ENCODE data around the gene RRM2.

RRM2 gene

GRCh38 chr2:10147050-10147660 lies 24.6 kb downstream of the RRM2 start:
- in situ Hi-C loops (cut with MboI; ENCODE audit: low sequenced_read_pairs), result loop anchor here (25.0 kb wide), 1 partner anchor 515 kb away; no protein-coding TSS in a partner anchor

DNA sequence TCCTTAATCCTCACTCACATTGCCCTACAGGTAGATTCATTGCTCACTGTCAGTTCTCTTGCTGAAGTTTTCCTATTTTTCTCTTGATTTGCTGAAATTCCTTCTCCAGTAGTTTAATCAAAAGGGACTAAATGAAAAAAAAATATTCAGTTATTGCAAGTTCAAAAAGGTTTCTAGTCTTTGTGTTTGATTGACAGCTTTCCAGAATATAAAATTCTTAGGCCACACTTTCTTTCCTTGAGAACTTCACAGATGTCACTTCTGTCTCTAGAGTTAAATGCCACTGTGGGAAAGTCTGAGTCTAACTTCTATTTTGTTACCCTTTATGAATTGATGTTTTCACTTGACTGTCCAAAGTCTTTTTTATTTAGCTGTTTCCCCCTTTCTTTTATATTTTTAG lies 25.7 kb downstream of the RRM2 start:
- in situ Hi-C loops (cut with MboI; ENCODE audit: low sequenced_read_pairs), result loop anchor here (25.0 kb wide), 1 partner anchor 514 kb away; no protein-coding TSS in a partner anchor

- in situ Hi-C loops (cut with MboI; ENCODE audit: low sequenced_read_pairs), result loop anchor here (25.0 kb wide), 1 partner anchor 513 kb away; no protein-coding TSS in a partner anchor
Observed at GRCh38 chr2:10149635-10150034, 27.1 kb downstream of the RRM2 start.

DNA sequence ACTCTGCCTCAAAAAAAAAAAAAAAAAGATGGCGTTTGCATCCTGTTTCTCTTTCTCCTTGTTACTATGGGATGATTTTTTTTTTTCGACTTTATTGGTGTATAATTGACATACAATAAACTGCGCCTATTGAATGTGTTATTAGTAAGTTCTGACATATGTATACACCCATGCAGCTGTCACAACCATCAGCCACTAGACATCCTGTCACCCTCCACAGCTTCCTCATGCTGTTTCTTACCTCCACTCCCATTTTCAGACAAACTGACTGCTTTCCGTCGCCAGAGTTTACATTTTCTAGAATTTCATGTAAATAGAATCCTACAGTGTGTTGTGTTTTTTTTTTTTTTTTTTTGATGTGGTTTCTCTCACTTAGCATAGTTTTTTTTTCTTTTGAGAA lies 27.9 kb downstream of the RRM2 start:
- in situ Hi-C loops (cut with MboI; ENCODE audit: low sequenced_read_pairs), result no loop called here

- in situ Hi-C loops (cut with MboI; ENCODE audit: low sequenced_read_pairs), result no loop called here
Observed at GRCh38 chr2:10151462-10151861, 28.9 kb downstream of the RRM2 start.

- in situ Hi-C loops (cut with MboI; ENCODE audit: low sequenced_read_pairs), result no loop called here
Observed at GRCh38 chr2:10157293-10157692, 34.8 kb downstream of the RRM2 start.

DNA sequence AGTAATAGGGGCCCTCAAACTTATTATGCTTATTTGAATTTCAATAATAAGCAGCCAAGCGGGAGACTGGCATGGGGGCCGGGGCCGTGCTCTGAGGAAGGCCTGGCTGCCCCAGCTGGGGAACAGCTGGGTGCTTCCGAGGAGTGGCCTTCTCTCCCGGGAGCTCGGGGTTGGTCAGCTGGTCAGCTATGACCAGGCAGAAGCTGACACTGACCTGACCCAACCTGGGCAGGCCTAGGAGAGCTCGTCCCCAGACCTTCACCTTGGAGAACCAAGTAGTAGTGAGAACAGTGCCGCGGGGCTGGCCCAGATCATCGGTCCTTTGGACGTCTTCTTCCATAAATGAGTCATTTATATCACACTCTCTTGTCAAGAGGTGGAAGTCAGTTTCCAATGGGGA lies 36.1 kb downstream of the RRM2 start:
- in situ Hi-C loops (cut with MboI; ENCODE audit: low sequenced_read_pairs), result no loop called here

- in situ Hi-C loops (cut with MboI; ENCODE audit: low sequenced_read_pairs), result no loop called here
Observed at GRCh38 chr2:10159086-10159485, 36.5 kb downstream of the RRM2 start.

DNA sequence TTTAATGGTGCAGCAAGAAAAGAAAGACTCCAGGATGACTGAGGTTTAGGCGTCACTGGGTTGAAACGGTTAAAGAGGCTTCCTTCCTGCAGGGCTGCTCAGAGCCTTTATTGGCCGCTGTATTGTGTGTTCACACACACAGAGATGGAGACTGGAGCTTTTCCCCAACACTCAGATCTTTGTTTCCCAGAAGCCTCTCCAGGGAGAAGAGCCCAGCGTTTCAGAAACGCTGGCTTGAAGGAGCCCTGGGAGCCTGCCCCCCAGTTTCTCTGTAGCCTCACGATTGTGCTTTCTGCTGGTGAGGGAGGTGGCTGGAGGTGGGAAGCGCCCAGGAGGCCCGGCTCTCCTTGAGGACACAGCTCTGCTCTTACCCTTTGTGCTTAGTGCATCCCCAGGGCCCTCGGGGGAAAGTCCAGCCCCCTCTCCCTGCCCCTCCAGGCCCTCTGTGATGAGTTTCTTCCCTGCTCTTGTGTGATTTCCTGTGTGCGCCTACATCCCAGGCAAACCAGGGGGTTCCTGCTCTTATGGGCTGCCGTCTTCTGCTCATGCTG lies 37.1 kb downstream of the RRM2 start:
- in situ Hi-C loops (cut with MboI; ENCODE audit: low sequenced_read_pairs), result no loop called here

GRCh38 chr2:10160203-10160955 lies 37.8 kb downstream of the RRM2 start:
- in situ Hi-C loops (cut with MboI; ENCODE audit: low sequenced_read_pairs), result no loop called here

DNA sequence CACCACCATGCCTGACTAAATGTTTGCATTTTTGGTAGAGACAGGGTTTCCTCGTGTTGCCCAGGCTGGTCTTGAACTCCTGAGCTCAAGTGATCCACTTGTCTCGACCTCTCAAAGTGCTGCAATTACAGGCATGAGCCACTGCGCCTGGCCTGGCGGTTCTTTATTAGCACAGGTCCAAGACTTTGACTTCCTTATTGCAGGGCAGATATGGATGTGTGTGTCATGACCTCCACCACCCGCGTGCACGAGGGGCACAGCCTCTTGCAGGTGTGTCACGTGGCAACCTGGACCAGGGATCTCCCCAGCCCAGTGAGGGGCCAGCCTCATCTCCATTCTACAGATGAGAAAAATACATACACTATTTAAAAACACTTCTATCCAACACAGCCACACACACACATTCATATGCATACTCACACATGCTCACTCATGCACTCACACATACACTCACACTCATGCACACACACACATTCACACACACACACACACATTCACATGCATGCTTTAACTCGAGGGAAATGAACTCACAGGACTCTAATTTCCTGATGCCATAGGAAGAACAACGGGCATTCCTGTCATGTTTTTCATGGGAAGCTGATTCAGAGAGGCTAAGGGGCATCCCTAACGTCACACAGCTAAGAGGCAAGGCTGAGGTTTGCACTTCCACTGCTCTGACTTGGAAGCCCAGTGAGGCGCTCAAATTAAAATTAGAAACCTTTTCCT lies 38.8 kb downstream of the RRM2 start:
- in situ Hi-C loops (cut with MboI; ENCODE audit: low sequenced_read_pairs), result no loop called here

DNA sequence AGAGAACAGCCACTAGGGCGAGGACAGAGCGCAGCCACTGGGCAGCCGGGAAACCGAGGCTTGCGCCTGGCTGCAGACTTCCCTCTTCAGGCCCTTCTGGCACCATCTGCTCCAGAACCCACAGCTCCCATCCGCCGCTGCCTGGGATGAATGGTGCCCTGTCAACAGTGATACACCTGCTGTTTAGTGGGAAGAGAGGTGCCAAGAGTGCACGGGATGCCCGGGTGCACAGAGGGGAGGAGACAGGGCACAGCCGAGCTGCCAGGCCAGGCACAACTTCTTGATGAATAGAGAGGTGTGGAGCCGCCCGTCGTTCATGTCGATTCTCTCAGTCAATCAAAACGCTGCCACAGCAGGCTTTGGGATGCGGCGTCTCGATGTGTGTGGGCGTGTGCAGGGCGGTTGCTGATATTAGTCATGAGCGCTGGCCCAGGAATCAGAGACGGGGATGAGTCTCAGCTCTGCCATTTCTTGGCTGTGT lies 39.5 kb downstream of the RRM2 start:
- in situ Hi-C loops (cut with MboI; ENCODE audit: low sequenced_read_pairs), result no loop called here

DNA sequence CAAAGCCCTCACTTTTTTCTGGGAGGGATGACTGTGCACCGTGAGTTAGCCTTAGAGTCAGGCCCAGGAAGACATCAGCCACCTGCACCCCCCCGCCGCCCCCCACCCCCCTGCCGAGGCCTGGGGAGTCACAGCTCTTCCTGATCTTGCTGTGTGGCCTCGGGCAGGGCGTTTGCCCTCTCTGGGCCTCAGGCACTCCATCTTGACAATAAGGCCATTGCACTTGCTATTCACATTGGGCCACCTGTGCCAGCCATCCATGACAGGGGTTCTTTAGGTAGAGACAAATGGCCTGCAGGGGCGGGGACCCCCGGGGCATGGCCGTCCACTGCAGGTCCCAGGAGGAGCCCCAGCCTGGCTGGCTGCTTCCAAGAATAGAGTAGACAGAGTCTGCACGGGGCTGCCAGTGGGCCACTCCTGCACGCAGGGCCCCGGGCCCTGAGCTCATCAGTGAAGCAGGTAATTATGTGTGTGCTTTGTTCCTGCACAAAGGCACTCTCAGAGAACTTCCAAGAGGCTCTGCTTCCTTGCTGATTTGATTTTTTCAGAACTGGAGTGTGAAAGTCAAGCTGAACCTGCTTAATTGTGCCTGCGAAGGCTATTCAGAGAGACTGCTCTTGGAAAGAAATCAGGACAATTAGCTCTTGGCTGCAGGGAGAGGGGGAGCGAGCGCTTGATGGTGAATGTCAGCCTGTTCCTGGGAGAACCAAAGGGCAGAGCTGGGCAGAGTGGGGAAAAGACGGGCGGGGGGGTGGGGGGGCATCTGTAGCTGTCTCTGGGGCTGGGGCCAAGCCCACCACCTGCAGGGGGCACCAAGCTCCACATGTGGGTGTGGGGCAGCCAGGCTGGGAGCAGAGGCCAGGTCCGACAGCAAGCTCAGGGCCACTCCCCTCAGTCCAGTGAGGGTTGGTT lies 40.3 kb downstream of the RRM2 start:
- in situ Hi-C loops (cut with MboI; ENCODE audit: low sequenced_read_pairs), result no loop called here

GRCh38 chr2:10163498-10164486 lies 41.3 kb downstream of the RRM2 start:
- in situ Hi-C loops (cut with MboI; ENCODE audit: low sequenced_read_pairs), result no loop called here

- in situ Hi-C loops (cut with MboI; ENCODE audit: low sequenced_read_pairs), result no loop called here
Observed at GRCh38 chr2:10164601-10165000, 42.1 kb downstream of the RRM2 start.

GRCh38 chr2:10165282-10165681 lies 42.7 kb downstream of the RRM2 start:
- in situ Hi-C loops (cut with MboI; ENCODE audit: low sequenced_read_pairs), result no loop called here

GRCh38 chr2:10165861-10166675 lies 43.5 kb downstream of the RRM2 start:
- in situ Hi-C loops (cut with MboI; ENCODE audit: low sequenced_read_pairs), result no loop called here

GRCh38 chr2:10166676-10167292 lies 44.2 kb downstream of the RRM2 start:
- in situ Hi-C loops (cut with MboI; ENCODE audit: low sequenced_read_pairs), result no loop called here
